DOHH2 (cell line): Measurements from ENCODE around the gene KCNJ12.

Experiments
- H3F3A ChIP-seq: fragments of 200-600 bp; sonication (generic), shearing (Covaris generic); 2 replicates; pipeline ENCODE4 v1.6.0; 2016; ENCODE audit warnings: antibody characterized with exemption, mild to moderate bottlenecking; ENCODE audit not compliant: control insufficient read depth, insufficient read depth
- H3K27ac ChIP-seq: fragments of 200-600 bp; sonication (generic); 2 replicates; pipeline ENCODE4 v1.5.1; 2014; ENCODE audit warnings: low read depth, mild to moderate bottlenecking, low read length, moderate library complexity
- H3K27me3 ChIP-seq: fragments of 200-600 bp; sonication (generic); 2 replicates; pipeline ENCODE4 v1.6.1; 2014; ENCODE audit warnings: mild to moderate bottlenecking, low read length, mixed read lengths; ENCODE audit not compliant: control insufficient read depth
- H3K36me3 ChIP-seq: fragments of 200-600 bp; sonication (generic); 2 replicates; pipeline ENCODE4 v1.6.1; 2014; ENCODE audit warnings: mild to moderate bottlenecking, low read length, moderate library complexity, mixed read lengths; ENCODE audit not compliant: control insufficient read depth
- H3K4me1 ChIP-seq: fragments of 200-600 bp; sonication (generic); 2 replicates; pipeline ENCODE4 v1.6.1; 2014; ENCODE audit warnings: mild to moderate bottlenecking, low read length, mixed read lengths; ENCODE audit not compliant: control insufficient read depth
- H3K4me2 ChIP-seq: fragments of 200-600 bp; sonication (generic); 2 replicates; pipeline ENCODE4 v1.6.0; 2014; ENCODE audit warnings: mild to moderate bottlenecking, low read length, moderate library complexity
- H3K4me3 ChIP-seq: fragments of 200-600 bp; sonication (generic); 2 replicates; pipeline ENCODE4 v1.5.1; 2014; ENCODE audit warnings: mild to moderate bottlenecking, low read length, mixed read lengths
- H3K79me2 ChIP-seq: fragments of 200-600 bp; sonication (generic); 2 replicates; pipeline ENCODE4 v1.6.1; 2014; ENCODE audit warnings: mild to moderate bottlenecking, low read length, mixed read lengths; ENCODE audit not compliant: control insufficient read depth
- H3K9me2 ChIP-seq: fragments of 200-600 bp; sonication (generic); replicated peaks from 2 replicates; pipeline ENCODE4 v1.6.1; 2014; ENCODE audit warnings: mild to moderate bottlenecking, low read length, mixed read lengths; ENCODE audit not compliant: control insufficient read depth
- H3K9me3 ChIP-seq: fragments of 200-600 bp; sonication (generic); 2 replicates; pipeline ENCODE4 v1.6.1; 2014; ENCODE audit warnings: antibody characterized with exemption, low read length, mixed read lengths; ENCODE audit not compliant: control insufficient read depth, insufficient read depth
- H4K20me1 ChIP-seq: fragments of 200-600 bp; sonication (generic); 2 replicates; pipeline ENCODE4 v1.6.0; 2014; ENCODE audit warnings: low read depth, mild to moderate bottlenecking, antibody characterized with exemption, low read length, moderate library complexity; ENCODE audit not compliant: control insufficient read depth, insufficient read depth
- EZH2phosphoT487 ChIP-seq: fragments of 200-600 bp; sonication (generic); IDR thresholded peaks from 2 replicates; pipeline ENCODE4 v1.6.1; 2017; ENCODE audit warnings: borderline replicate concordance, mild to moderate bottlenecking, antibody characterized with exemption, low read length, moderate library complexity, mixed read lengths
- TF ChIP-seq, protein P1 (sequence below): fragments of 200-600 bp; sonication (generic); IDR thresholded peaks from one replicate; pipeline ENCODE4 v1.5.1; 2014; ENCODE audit warnings: antibody characterized with exemption, mild to moderate bottlenecking, low read depth, low read length; ENCODE audit not compliant: poor library complexity, severe bottlenecking

Gene KCNJ12

DNA sequence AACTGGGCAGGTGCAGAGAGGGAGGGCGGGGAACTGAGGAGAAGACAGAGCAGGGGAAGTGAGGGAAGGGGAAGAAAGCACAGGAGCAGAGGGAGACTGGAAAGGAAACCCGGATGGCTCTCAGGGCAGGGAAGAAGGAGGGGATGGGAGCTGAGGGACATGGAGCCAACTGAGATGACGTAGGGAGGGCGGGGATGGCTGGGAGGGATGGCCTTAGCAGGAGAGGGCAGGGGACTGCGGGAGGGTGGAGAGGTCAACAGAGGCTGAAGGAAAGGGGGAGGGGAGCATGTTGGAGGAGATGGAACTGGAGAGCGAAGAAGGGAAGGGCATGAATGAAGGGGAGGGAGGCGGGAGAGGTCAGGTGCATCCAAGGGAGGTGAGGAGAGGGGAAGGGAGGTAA, 81.9 kb downstream of the KCNJ12 start:
- TF ChIP-seq, protein P1, sequence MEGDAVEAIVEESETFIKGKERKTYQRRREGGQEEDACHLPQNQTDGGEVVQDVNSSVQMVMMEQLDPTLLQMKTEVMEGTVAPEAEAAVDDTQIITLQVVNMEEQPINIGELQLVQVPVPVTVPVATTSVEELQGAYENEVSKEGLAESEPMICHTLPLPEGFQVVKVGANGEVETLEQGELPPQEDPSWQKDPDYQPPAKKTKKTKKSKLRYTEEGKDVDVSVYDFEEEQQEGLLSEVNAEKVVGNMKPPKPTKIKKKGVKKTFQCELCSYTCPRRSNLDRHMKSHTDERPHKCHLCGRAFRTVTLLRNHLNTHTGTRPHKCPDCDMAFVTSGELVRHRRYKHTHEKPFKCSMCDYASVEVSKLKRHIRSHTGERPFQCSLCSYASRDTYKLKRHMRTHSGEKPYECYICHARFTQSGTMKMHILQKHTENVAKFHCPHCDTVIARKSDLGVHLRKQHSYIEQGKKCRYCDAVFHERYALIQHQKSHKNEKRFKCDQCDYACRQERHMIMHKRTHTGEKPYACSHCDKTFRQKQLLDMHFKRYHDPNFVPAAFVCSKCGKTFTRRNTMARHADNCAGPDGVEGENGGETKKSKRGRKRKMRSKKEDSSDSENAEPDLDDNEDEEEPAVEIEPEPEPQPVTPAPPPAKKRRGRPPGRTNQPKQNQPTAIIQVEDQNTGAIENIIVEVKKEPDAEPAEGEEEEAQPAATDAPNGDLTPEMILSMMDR = no peak
- TF ChIP-seq EZH2phosphoT487 = no peak
- H3K4me3 ChIP-seq = no peak overlapping the region
- H3K9me3 ChIP-seq = no peaks in the 10 kb centered on the region
- H3K27me3 ChIP-seq = no peaks in the 10 kb centered on the region; the same call in 1 of the 2 replicates
- no peaks in the 10 kb centered on the region for H3F3A ChIP-seq
- H3K4me1 ChIP-seq = no peaks in the 10 kb centered on the region
- H3K79me2 ChIP-seq = no peaks in the 10 kb centered on the region
- no peaks in the 10 kb centered on the region for H4K20me1 ChIP-seq
- H3K27ac ChIP-seq = no peak overlapping the region
- H3K9me2 ChIP-seq = no peaks in the 10 kb centered on the region
- no peaks in the 10 kb centered on the region for H3K36me3 ChIP-seq
- no peak overlapping the region for H3K4me2 ChIP-seq

DNA sequence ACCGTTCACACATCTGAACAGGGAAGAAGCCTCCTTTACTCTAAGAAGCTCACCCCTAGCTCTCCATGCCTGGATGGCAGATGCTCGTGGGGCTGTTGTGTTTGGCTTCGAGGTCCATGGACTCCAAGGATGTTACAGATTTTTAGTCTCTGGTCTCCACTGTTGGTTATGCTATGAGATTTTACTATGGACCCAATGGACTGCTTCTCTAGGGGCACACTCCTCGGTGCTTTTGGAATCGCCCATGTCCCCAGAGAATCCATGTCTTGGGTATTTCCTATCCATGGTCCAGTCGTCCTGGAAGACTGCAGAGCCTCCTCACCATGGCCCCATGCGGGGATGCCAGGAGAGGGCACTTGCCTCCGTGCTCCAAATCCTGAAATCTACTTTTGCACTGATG, 83.4 kb downstream of the KCNJ12 start:
- Histone ChIP-seq H3K27ac (no peak overlapping the region), H3K27me3 (no peaks in the 10 kb centered on the region; the same call in 1 of the 2 replicates), H3K9me3 (no peaks in the 10 kb centered on the region), H3K9me2 (no peaks in the 10 kb centered on the region), H3K79me2 (no peaks in the 10 kb centered on the region), H3K36me3 (no peaks in the 10 kb centered on the region), H3K4me2 (no peak overlapping the region), H3F3A (no peaks in the 10 kb centered on the region), H4K20me1 (no peaks in the 10 kb centered on the region), H3K4me1 (no peaks in the 10 kb centered on the region), H3K4me3 (no peak overlapping the region)
- TF ChIP-seq EZH2phosphoT487 = no peak
- TF ChIP-seq, protein P1 = no peak

DNA sequence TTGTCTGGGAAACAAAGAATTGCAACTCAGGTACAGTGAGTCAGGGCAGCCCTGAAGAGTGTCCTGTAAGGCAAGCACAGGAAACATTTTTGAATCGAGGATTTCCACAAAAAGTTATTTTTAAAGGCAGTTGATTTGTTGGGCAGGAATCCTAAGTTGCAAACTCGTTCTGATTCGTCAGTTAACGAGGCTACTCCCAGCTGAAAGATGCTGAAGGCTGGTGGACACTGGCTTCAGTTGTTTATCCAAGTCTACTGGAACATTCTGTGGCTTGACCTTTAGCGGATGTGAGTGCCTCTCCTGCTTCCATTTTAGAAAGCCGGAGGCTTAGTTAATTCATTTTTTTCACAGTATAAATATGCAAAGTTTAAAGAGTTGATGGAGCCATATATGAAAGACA, 84.2 kb downstream of the KCNJ12 start:
- no peaks in the 10 kb centered on the region for H4K20me1 ChIP-seq
- no peaks in the 10 kb centered on the region; the same call in 1 of the 2 replicates for H3K27me3 ChIP-seq
- no peak overlapping the region for H3K27ac ChIP-seq
- no peak for TF ChIP-seq EZH2phosphoT487
- TF ChIP-seq, protein P1 = no peak
- no peak overlapping the region for H3K4me2 ChIP-seq
- H3F3A ChIP-seq = no peaks in the 10 kb centered on the region
- no peaks in the 10 kb centered on the region for H3K79me2 ChIP-seq
- no peaks in the 10 kb centered on the region for H3K4me1 ChIP-seq
- no peaks in the 10 kb centered on the region for H3K36me3 ChIP-seq
- H3K9me3 ChIP-seq = no peaks in the 10 kb centered on the region
- no peaks in the 10 kb centered on the region for H3K9me2 ChIP-seq
- H3K4me3 ChIP-seq = no peak overlapping the region
